ENCODE data around the gene NFKBIE.

- TF ChIP-seq CTCF (IDR thresholded peaks at IDR 0.05) (no peak), POLR2A (IDR thresholded peaks at IDR 0.05) (no peak)
Measured at GRCh38 chr6:44257753-44258324, 7.5 kb downstream of the NFKBIE start.

Measured in uterus (tissue), 2 donors.